ENCODE data around the gene SYNE1.

DNA sequence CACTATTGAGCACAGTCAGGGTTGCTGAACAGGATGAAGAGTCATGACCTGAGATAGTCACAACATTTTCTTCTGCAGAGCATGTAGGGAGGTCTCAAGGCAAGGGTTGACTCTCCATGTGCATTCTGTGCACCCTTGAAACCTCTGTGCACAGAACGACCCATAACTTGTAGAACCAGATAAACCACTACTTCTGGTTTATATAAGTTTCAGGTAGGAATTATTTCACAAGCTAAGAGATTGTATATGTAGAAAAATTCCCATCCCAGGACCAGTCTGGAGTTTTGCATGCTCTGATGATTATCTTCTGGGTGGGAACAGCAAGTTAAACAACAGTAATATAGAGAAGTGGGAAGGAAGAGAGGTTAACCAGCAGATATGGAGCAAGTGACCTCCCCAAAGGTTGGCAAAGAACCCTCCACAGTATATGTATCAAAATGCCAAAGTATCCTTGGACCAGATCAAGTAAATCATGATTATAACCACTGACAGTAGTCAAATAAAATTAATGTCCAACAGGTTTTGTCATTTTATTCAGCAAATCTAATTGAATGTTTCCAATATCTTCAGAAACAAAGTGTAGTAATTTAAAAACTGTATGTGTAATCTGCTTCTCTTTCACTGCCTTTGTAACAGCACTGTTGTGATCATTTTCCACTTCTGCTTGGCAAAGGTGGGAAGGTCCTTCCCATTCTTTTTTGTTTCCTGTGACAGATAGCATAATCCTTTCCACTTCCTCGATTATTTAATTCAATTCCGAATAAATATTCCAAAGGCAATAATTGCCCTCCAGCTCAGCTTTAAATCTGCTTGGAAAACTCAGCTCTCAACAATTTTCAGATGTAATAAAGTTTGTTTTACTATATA, 104.4 kb downstream of the SYNE1 start:
- TF ChIP-seq POLR2AphosphoS5 (IDR thresholded peaks at IDR 0.05) (no peak), POLR2A (IDR thresholded peaks at IDR 0.05) (no peak)
- TF ChIP-seq, protein P1, sequence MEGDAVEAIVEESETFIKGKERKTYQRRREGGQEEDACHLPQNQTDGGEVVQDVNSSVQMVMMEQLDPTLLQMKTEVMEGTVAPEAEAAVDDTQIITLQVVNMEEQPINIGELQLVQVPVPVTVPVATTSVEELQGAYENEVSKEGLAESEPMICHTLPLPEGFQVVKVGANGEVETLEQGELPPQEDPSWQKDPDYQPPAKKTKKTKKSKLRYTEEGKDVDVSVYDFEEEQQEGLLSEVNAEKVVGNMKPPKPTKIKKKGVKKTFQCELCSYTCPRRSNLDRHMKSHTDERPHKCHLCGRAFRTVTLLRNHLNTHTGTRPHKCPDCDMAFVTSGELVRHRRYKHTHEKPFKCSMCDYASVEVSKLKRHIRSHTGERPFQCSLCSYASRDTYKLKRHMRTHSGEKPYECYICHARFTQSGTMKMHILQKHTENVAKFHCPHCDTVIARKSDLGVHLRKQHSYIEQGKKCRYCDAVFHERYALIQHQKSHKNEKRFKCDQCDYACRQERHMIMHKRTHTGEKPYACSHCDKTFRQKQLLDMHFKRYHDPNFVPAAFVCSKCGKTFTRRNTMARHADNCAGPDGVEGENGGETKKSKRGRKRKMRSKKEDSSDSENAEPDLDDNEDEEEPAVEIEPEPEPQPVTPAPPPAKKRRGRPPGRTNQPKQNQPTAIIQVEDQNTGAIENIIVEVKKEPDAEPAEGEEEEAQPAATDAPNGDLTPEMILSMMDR (IDR thresholded peaks at IDR 0.05 in 8 of 11, conservative IDR thresholded peaks at IDR 0.05 in 3 of 11) = no peak
